Muscle layer of duodenum (tissue), 2 donors: ENCODE results near the gene KCNK6.

ENCODE experiments used
- H3K27ac ChIP-seq: one replicate; pipeline ENCODE4 v1.7.0; 2013; ENCODE audit warnings: mild to moderate bottlenecking, low read length
- H3K27me3 ChIP-seq: one replicate; pipeline ENCODE4 v1.7.0; 2013; ENCODE audit warnings: low read depth, mild to moderate bottlenecking, control low read depth, low read length
- H3K36me3 ChIP-seq, 2 donors: one replicate each; pipeline ENCODE4 v1.7.0; 2013; ENCODE audit warnings: low read length in 2 of 2, control low read depth in 1 of 2, mild to moderate bottlenecking in 1 of 2; ENCODE audit not compliant: insufficient read depth in 2 of 2, control insufficient read depth in 1 of 2
- H3K4me1 ChIP-seq, 2 donors: one replicate each; pipeline ENCODE4 v1.7.0; 2013; ENCODE audit warnings: low read length in 2 of 2, mild to moderate bottlenecking in 2 of 2, control low read depth in 1 of 2, moderate library complexity in 1 of 2; ENCODE audit not compliant: insufficient read depth in 2 of 2, control insufficient read depth in 1 of 2
- H3K4me3 ChIP-seq, 2 donors: one replicate each; pipeline ENCODE4 v1.7.0; 2013; ENCODE audit warnings: low read length in 2 of 2, low read depth in 1 of 2, mild to moderate bottlenecking in 1 of 2
- H3K9me3 ChIP-seq, 2 donors: one replicate each; pipeline ENCODE4 v1.7.0; 2013; ENCODE audit warnings: low read length in 2 of 2, control low read depth in 1 of 2, mild to moderate bottlenecking in 1 of 2; ENCODE audit not compliant: control insufficient read depth in 1 of 2
- donor health status: healthy.

KCNK6 gene

DNA sequence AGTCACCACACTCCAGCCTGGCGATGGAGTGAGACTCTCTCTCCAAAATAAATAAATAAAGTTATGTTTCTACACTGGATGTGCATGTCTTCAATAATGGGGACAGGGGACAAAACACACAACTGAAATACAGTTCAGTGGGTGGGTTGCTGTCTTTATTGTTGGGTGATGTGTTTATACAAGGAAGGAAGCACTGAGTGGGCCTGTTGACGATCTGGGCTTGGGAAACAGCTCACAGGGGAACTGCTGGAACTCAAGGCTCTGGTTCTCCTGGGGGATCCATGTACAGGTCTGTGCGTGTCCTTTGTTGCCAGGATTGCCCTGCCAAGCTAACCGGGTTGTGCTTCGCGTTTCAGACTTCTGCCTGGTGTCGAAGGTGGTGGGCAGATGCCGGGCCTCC, 36.4 kb upstream of the KCNK6 start:
- Histone ChIP-seq H3K27ac (no peak overlapping the region), H3K4me3 (no peak overlapping the region), H3K36me3 (peaks cover 0 to 5% of the 10 kb centered on the region in 2 donors), H3K27me3 (no peaks in the 10 kb centered on the region), H3K4me1 (peaks cover 0 to 3% of the 10 kb centered on the region in 2 donors), H3K9me3 (no peaks in the 10 kb centered on the region)

DNA sequence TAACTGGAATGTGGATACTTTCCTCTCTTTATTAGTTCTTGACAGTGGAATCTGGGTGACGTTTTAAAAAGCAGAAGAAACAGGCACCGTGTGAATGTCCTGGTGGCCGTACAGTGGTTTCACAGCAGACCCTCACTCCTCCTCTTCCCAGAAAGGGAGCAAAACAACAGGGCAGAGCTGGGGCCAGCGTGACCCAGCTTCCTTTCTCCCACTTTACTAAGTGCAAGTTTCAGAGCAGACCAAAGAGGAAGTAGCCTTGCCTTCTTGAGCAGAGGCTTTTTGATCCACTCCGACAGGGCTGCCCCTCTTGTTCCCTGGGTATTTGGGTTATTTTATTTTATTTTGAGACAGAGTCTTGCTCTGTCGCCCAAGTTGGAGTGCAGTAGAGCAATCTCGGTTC, 35.2 kb upstream of the KCNK6 start:
- Histone ChIP-seq H3K9me3 (no peaks in the 10 kb centered on the region), H3K4me1 (no peaks in the 10 kb centered on the region), H3K4me3 (no peak overlapping the region), H3K27ac (no peak overlapping the region), H3K36me3 (peaks cover 0 to 5% of the 10 kb centered on the region in 2 donors), H3K27me3 (no peaks in the 10 kb centered on the region)

DNA sequence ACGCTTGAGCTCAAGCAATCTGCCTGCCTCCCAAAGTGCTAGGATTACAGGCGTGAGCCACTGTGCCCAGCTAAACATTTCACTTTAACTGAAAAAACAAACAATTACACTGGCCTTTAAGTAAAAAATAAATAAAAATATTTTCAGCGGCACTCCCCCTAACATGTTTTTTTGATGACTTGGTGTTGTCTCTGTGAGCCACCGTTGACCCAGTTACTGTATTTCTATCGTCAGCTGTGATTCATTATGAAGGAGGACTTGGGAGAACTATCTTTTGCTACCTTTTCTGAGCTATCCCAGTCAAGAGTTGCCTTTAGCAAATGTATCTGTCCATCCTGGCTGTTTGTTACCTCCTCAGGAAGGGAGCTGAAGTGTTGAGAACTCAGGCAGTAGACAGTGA, 34.1 kb upstream of the KCNK6 start:
- Histone ChIP-seq H3K4me1 (no peaks in the 10 kb centered on the region), H3K4me3 (no peak overlapping the region), H3K27ac (no peak overlapping the region)

DNA sequence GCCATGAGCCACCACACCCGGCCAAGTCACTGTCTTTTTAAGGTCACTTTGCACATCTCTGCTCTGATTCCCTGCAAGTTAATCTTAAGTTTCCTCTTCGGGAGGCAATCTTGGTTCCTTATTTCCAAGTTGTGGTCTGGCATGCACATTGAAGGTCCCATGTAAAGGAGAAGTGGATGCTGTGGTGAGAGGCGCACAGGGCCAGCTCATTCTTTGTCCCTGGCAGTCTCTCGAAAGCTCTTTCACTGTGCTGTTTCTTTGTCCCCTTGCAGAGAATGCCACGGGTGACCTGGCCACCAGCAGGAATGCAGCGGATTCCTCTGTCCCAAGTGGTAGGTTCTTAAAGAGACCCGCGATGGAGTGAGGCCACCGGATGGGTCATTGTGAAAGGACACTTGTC, 32.0 kb upstream of the KCNK6 start:
- H3K4me3 ChIP-seq: no peak overlapping the region
- no peaks in the 10 kb centered on the region for H3K4me1 ChIP-seq
- H3K27ac ChIP-seq: no peak overlapping the region
- no peaks in the 10 kb centered on the region for H3K27me3 ChIP-seq
- H3K9me3 ChIP-seq: no peaks in the 10 kb centered on the region
- peaks cover 0 to 5% of the 10 kb centered on the region in 2 donors for H3K36me3 ChIP-seq

More for the DNA sequence above, 34.1 kb upstream of the KCNK6 start:
- Histone ChIP-seq H3K27me3 (no peaks in the 10 kb centered on the region), H3K36me3 (peaks cover 0 to 5% of the 10 kb centered on the region in 2 donors), H3K9me3 (no peaks in the 10 kb centered on the region)

DNA sequence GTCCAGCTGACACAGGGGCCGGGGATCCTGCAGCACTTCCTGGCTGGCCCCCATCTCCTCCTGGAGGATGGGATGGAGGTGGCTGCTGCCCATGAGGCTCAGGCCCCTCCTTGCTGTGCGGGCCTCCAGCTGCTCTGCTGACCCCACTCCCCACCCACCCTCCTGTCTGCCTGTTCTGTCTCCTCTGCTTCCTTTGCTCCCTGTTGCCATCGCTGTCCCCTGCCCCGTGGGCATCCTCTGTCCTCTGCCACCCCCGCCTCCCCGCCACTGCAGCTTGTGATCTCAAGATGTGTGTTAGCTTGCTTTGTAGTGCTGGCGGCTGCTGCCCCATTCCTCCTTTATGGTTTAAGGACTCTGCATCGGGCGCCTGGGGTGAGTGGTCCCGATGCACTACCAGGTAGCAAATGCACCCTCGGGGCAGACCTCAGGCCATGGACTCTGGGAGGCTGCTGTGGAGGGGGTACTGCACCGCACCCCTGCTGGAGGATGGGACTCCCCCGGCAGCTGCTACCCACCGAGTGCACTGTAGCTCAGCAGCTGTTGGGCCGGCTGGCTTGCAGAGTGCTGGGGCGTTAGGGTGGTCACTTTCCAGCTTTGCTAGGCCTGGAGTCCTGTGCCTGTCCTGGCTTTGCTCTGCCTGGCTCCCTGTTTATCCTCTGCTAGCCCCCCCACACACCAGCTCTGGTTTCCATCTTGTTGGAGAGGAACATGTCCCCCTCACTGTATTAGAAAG, 31.4 kb upstream of the KCNK6 start:
- Histone ChIP-seq H3K4me3 (no peak overlapping the region), H3K27ac (no peak overlapping the region), H3K27me3 (no peaks in the 10 kb centered on the region), H3K36me3 (peaks cover 0 to 5% of the 10 kb centered on the region in 2 donors), H3K9me3 (no peaks in the 10 kb centered on the region), H3K4me1 (no peaks in the 10 kb centered on the region)

DNA sequence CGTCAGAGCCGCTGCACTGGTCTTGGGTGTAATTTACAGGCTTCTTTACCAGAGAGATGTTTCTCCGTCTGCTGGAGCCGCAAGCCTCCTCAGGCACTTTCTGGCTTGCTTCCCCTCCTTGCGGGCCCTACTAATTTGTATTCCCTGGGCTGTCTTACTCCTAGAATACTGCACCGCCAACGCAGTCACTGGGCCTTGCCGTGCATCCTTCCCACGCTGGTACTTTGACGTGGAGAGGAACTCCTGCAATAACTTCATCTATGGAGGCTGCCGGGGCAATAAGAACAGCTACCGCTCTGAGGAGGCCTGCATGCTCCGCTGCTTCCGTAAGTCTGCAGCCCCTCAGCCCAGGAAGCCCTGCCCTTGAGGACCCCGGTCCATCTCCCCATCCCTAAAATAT, 29.7 kb upstream of the KCNK6 start:
- Histone ChIP-seq H3K27me3 (no peaks in the 10 kb centered on the region), H3K36me3 (peaks cover 0 to 3% of the 10 kb centered on the region in 2 donors), H3K4me1 (no peaks in the 10 kb centered on the region), H3K9me3 (no peaks in the 10 kb centered on the region), H3K4me3 (no peak overlapping the region), H3K27ac (no peak overlapping the region)

DNA sequence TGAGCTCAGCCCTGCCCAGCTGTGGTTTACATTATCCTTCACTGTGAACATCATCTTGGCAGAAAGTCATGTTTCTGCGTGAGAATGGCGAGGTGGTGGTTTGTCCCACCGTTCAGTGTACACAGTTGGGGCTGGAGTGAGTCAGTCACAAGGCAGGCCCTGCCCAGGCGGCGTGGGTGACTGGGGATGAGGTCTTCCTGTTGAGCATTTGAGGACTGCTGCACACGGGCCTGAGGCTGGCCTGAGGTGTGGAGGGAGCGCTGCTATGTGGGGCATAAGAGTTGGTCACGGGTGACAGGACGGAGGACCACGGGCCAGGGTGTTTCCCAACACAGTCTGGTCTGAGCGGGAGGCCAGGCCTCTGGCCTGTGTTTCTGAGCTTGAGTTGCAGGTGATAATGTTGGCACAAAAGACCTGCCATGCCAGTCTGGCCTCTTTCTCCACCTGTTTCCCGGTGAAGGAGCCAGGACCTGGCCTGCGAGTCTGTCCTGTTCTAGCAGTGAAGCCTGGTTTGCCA, 29.0 kb upstream of the KCNK6 start:
- no peaks in the 10 kb centered on the region for H3K9me3 ChIP-seq
- no peaks in the 10 kb centered on the region for H3K36me3 ChIP-seq
- no peaks in the 10 kb centered on the region for H3K4me1 ChIP-seq
- no peaks in the 10 kb centered on the region for H3K27me3 ChIP-seq
- no peak overlapping the region for H3K4me3 ChIP-seq
- no peak overlapping the region for H3K27ac ChIP-seq

DNA sequence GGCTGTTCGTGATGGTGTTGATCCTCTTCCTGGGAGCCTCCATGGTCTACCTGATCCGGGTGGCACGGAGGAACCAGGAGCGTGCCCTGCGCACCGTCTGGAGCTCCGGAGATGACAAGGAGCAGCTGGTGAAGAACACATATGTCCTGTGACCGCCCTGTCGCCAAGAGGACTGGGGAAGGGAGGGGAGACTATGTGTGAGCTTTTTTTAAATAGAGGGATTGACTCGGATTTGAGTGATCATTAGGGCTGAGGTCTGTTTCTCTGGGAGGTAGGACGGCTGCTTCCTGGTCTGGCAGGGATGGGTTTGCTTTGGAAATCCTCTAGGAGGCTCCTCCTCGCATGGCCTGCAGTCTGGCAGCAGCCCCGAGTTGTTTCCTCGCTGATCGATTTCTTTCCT, 27.8 kb upstream of the KCNK6 start:
- Histone ChIP-seq H3K27me3 (no peaks in the 10 kb centered on the region), H3K4me1 (no peaks in the 10 kb centered on the region), H3K36me3 (no peaks in the 10 kb centered on the region), H3K9me3 (no peaks in the 10 kb centered on the region), H3K27ac (no peak overlapping the region), H3K4me3 (no peak overlapping the region)

DNA sequence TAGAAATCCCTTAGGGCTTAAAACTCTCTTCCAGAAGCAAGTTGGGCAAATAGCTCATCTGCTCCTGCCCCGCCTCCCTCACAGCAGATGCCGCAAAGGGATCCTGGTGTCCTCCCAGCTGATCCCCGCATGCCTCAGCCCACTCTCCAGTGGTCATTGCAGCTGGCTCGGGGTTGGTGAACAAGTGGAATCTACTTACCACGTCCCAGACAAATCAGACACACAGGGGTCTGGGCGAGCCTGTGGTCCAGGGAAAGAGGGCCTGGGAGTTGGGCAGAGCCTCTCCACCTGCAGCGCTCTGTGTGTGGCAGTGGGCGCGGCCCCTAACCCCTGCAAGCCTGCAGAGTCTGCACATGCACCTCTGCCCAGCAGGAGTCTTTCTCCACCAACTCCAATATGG, 26.4 kb upstream of the KCNK6 start:
- Histone ChIP-seq H3K9me3 (no peaks in the 10 kb centered on the region), H3K27me3 (no peaks in the 10 kb centered on the region), H3K36me3 (no peaks in the 10 kb centered on the region), H3K4me1 (no peaks in the 10 kb centered on the region), H3K4me3 (no peak overlapping the region), H3K27ac (no peak overlapping the region)

DNA sequence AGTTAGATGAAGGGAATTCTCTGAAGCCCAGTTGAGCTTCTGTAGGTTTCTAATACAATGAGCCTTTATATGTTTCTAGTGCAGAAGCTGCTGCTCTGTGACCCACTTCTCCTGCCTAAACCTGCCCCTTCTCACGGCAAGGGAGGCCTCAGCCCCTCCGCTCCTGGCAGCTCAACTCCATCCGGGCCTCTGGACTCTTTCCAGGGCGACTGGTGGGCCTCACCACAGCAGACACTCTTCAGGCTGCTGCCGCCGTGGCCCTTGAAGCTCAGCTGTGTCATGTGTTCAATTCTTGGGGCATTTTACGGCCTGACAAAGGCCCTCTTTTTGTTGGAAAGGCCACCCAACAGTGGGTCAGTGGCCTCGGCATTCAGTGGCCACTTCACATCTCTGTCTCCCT, 25.6 kb upstream of the KCNK6 start:
- H3K27ac ChIP-seq: no peak overlapping the region
- H3K4me1 ChIP-seq: no peaks in the 10 kb centered on the region
- no peaks in the 10 kb centered on the region for H3K36me3 ChIP-seq
- no peaks in the 10 kb centered on the region for H3K9me3 ChIP-seq
- no peaks in the 10 kb centered on the region for H3K27me3 ChIP-seq
- H3K4me3 ChIP-seq: no peak overlapping the region

DNA sequence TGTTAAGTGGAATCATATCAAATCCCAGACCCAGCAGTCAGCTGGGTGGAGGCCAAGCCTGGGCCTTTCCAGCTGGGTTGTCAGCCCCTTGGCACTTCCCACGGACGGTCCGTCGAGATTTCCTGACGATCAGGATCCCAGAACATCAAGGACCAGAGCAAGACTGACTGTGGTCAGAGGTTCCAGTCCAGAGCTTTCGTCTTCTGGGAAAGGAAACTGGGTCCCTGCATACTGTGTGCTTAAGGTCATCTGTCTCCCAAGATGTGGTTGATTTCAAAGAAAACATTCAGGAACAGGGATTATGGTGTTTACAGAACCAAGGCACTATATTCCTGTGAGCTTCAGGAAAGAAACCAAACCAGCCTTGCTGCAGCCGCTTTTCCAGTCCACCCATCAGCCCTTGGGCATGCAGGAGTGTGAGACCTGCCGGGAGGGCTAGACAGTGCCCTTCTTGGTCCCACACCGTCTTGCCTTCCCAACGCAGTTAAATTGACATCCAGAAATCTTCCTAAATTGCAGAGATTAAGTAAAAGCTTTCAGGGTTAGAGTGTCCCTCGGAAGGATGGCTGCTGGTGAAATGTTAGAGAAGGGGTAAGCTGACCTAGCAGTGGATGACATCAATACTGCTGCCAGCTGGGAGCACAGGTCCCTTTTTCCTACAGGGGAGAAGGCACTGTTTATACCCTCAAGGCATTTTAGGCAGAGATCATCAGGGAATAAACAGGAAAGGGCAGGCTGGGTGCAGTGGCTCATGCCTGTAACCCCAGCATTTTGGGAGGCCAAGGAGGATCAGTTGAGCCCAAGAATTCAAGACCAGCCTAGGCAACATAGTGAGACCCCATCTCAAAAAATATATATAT, 20.6 kb upstream of the KCNK6 start:
- no peaks in the 10 kb centered on the region for H3K9me3 ChIP-seq
- H3K36me3 ChIP-seq: no peaks in the 10 kb centered on the region
- no peak overlapping the region for H3K4me3 ChIP-seq
- H3K27ac ChIP-seq: no peak overlapping the region
- H3K4me1 ChIP-seq: no peaks in the 10 kb centered on the region
- H3K27me3 ChIP-seq: no peaks in the 10 kb centered on the region
